K562 (cell line): ENCODE data around the gene TCF4.

Source experiments
- RAD51 ChIP-seq: fragments of 450-650 bp; IDR thresholded peaks from 2 replicates; pipeline ENCODE4 v1.7.1; 2016; ENCODE audit warnings: low read depth, mild to moderate bottlenecking, borderline replicate concordance
- SMAD3 ChIP-seq: fragments of 450-650 bp; formaldehyde crosslinking; conservative IDR thresholded peaks from 2 replicates; pipeline ENCODE4 v1.4.0; 2020; ENCODE audit warnings: mild to moderate bottlenecking

- TF ChIP-seq RAD51, result no peak
- no peak for TF ChIP-seq SMAD3
Measured at GRCh38 chr18:55272510-55273243, 315.3 kb downstream of the TCF4 start.
